ENCODE measurements around the gene EPM2AIP1.

GRCh38 chr3:36991923-36992805 lies 767 bp downstream of the EPM2AIP1 start:
- TF ChIP-seq CTCF (IDR thresholded peaks at IDR 0.05; ENCODE audit: low read depth, low read length, missing input control) (no peak), TAF1 (conservative IDR thresholded peaks at IDR 0.05) (no peak), YY1 (IDR thresholded peaks at IDR 0.05) (no peak), JUND (IDR thresholded peaks at IDR 0.05) (no peak), GABPA (IDR thresholded peaks at IDR 0.05 in 1 of 2, conservative IDR thresholded peaks at IDR 0.05 in 1 of 2) (no peak), RXRA (IDR thresholded peaks at IDR 0.05) (no peak), REST (IDR thresholded peaks at IDR 0.05) (no peak), RAD21 (IDR thresholded peaks at IDR 0.05) (no peak)
